OCI-LY1 (cell line): ENCODE measurements around the gene LAMC2.

Experiments used
- H2AFZ ChIP-seq: fragments of 200-600 bp; sonication (generic), shearing (Covaris generic); 2 replicates; pipeline ENCODE4 v1.6.0; 2014; ENCODE audit warnings: antibody characterized with exemption, mild to moderate bottlenecking, low read length
- H3F3A ChIP-seq: fragments of 200-600 bp; sonication (generic), shearing (Covaris generic); 2 replicates; pipeline ENCODE4 v1.6.0; 2014; ENCODE audit warnings: mild to moderate bottlenecking, antibody characterized with exemption, low read length, moderate library complexity; ENCODE audit not compliant: insufficient read depth
- H3K27ac ChIP-seq: fragments of 200-600 bp; sonication (generic); 2 replicates; pipeline ENCODE4 v1.5.1; 2014; ENCODE audit warnings: low read length, mixed run types, mild to moderate bottlenecking, low read depth; ENCODE audit not compliant: poor library complexity, severe bottlenecking
- H3K27me3 ChIP-seq: fragments of 200-600 bp; sonication (generic); 2 replicates; pipeline ENCODE4 v1.6.0; 2014; ENCODE audit warnings: antibody characterized with exemption, mild to moderate bottlenecking, low read length, moderate library complexity; ENCODE audit not compliant: insufficient read depth
- H3K36me3 ChIP-seq: fragments of 200-600 bp; sonication (generic); 2 replicates; pipeline ENCODE4 v1.6.1; 2014; ENCODE audit warnings: mild to moderate bottlenecking, antibody characterized with exemption, low read length, moderate library complexity, mixed read lengths; ENCODE audit not compliant: insufficient read depth
- H3K4me1 ChIP-seq: fragments of 200-600 bp; sonication (generic); 2 replicates; pipeline ENCODE4 v1.5.1; 2014; ENCODE audit warnings: mild to moderate bottlenecking, low read length, moderate library complexity; ENCODE audit not compliant: insufficient read depth, severe bottlenecking
- H3K4me2 ChIP-seq: fragments of 200-600 bp; sonication (generic), shearing (Covaris generic); 2 replicates; pipeline ENCODE4 v1.6.1; 2014; ENCODE audit warnings: low read length
- H3K4me3 ChIP-seq: fragments of 200-600 bp; sonication (generic); 2 replicates; pipeline ENCODE4 v1.5.1; 2014; ENCODE audit warnings: low read length, low read depth, mild to moderate bottlenecking, mixed read lengths; ENCODE audit not compliant: poor library complexity, severe bottlenecking
- H3K79me2 ChIP-seq: fragments of 200-600 bp; shearing (Covaris generic); 2 replicates; pipeline ENCODE4 v1.6.1; 2016; ENCODE audit warnings: mixed run types, low read length, mixed read lengths; ENCODE audit not compliant: insufficient read depth
- H3K9ac ChIP-seq: fragments of 200-600 bp; sonication (generic), shearing (Covaris generic); 2 replicates; pipeline ENCODE4 v1.6.1; 2014; ENCODE audit warnings: mild to moderate bottlenecking, low read length, mixed read lengths
- H3K9me2 ChIP-seq: fragments of 200-600 bp; sonication (generic), shearing (Covaris generic); 2 replicates; pipeline ENCODE4 v1.6.1; 2014; ENCODE audit warnings: low read depth, mild to moderate bottlenecking, low read length, mixed read lengths
- H3K9me3 ChIP-seq: fragments of 200-600 bp; shearing (Covaris generic); 2 replicates; pipeline ENCODE4 v1.6.1; 2014; ENCODE audit warnings: low read length, mixed read lengths
- H4K20me1 ChIP-seq: fragments of 200-600 bp; sonication (generic), shearing (Covaris generic); 2 replicates; pipeline ENCODE4 v1.6.0; 2016; ENCODE audit warnings: mild to moderate bottlenecking, low read length; ENCODE audit not compliant: insufficient read depth
- CTCF ChIP-seq: fragments of 200-600 bp; sonication (generic), shearing (Covaris generic); IDR thresholded peaks from 2 replicates; pipeline ENCODE4 v1.5.1; 2017; ENCODE audit warnings: mild to moderate bottlenecking, antibody characterized with exemption, low read length, moderate library complexity, mixed read lengths
- EZH2 ChIP-seq: fragments of 200-600 bp; sonication (generic), shearing (Covaris generic); IDR thresholded peaks from 2 replicates; pipeline ENCODE4 v1.8.0; 2017; ENCODE audit warnings: borderline replicate concordance, mixed run types, mild to moderate bottlenecking, antibody characterized with exemption, low read length, moderate library complexity, mixed read lengths

The LAMC2 gene

GRCh38 chr1:183293876-183294275 is 107.8 kb downstream of the LAMC2 start:
- Histone ChIP-seq H3K79me2 (no peaks in the 10 kb centered on the region), H3K4me2 (no peak overlapping the region), H2AFZ (no peak overlapping the region)

More at GRCh38 chr1:183293876-183294275, 107.8 kb downstream of the LAMC2 start:
- Histone ChIP-seq H3K9me2 (no peaks in the 10 kb centered on the region), H4K20me1 (no peaks in the 10 kb centered on the region), H3K36me3 (no peaks in the 10 kb centered on the region), H3K27ac (no peak overlapping the region), H3F3A (no peaks in the 10 kb centered on the region), H3K9ac (no peak overlapping the region), H3K4me1 (no peaks in the 10 kb centered on the region), H3K4me3 (no peak overlapping the region), H3K27me3 (peaks cover 2% of the 10 kb centered on the region; the same call in 1 of the 2 replicates), H3K9me3 (no peaks in the 10 kb centered on the region)
- no peak for TF ChIP-seq CTCF
- no peak for TF ChIP-seq EZH2
